HG02943 (cell line): ENCODE data around the gene CCDC182.

Experiments
- ATAC-seq: cut with Tn5 transposase; IDR thresholded peaks from one replicate; pipeline ENCODE4 v1.9.1; 2021; ENCODE audit warnings: mild to moderate bottlenecking, low read depth, moderate library complexity; ENCODE audit not compliant: unreplicated experiment

Gene CCDC182

DNA sequence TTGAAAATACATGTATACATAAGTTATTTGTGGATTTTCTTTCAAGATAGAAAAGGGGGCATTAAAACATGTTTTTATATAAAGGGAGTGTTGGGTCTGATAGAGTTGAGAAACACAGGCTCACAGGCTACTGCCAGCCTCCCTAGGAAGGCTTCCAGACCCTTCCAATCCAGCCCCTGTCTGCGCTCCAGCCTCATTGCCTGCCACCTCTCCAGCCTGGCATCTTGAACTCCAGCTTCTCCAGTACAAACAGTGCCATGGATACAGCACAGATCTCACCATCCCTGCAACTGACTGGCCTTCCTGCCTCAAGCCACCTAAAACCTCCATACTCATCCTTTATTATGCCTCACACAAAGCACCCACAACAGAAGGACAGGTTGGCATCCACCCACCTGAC is 40.7 kb downstream of the CCDC182 start:
- no peak for ATAC-seq

DNA sequence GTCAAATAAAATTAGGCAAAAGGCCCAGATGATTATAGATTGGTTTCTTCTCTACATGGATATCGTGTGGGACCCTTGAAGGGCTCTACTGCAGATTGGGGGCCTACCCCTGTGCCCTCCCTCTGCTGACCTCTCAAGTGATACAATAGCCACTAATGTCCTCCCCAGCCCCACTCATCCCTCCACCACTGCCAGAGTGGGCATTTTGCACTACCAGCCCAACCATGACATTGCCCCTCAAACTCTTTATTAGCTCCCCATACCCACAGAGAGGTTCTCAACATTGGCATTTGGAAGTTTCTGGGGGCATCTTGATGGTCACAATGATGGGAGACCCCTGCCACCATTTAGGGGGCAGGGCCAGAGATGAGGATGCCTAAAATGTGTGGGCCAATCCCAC is 41.8 kb downstream of the CCDC182 start:
- no peak for ATAC-seq

DNA sequence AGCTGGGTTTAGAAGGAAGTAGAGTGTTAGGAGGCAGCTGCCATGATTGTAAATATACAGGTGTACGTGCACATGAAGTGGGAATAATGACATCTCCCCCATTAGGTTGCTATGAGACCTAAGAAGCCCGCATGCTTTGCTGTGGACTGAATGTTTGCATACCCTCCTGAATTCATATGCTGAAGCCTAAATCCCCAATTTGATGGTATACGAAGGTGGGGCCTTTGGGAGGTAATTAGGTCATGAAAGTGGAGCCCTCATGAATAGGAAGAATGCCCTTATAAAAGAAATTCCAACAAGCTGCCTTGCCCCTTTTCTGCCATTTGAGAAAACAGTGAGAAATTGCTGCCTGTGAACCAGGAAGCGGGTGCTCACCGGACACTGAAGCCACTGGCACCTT is 44.0 kb downstream of the CCDC182 start:
- ATAC-seq, result no peak

DNA sequence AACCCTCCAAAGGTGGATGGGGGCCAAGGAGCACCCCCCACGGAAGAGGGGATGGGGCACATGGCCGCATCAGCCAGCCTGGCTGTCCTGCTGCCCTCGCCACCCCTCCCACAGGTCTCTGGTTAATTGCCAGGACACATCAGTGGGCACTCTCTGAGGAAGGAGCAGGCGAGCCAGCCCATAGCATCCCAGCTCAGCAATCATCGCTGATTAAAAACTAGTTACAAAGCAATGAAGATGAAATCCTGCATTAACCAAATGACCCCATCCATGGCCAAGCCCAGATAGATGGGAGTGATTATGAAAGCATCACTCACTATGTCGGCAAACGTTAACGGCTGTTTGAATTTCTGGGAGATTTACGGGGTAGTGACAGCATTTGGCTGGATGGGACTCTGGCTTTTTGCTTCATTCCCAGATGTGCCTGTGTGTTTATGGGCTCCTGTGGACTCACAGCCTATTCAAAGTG is 45.3 kb downstream of the CCDC182 start:
- ATAC-seq, result no peak

- ATAC-seq, result no peak
Observed at GRCh38 chr17:57697891-57698711, 47.0 kb downstream of the CCDC182 start.

DNA sequence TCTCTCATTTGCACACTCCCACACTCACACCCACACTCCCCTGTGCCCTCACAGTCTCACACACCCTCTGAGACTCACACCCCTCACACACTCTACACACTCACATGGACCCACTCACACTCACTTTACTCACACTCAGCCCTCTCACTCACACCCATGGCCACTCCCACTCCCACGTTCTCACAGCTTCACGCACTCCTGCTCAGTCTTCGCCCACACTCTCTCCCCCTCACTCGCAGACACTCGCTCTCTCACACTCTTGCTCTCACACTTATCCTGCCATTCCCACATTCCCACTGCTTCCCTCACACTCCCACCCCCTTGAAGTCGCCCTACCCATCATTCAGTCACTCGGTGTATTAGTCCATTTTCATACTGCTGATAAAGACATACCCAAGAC is 47.9 kb downstream of the CCDC182 start:
- no peak for ATAC-seq

DNA sequence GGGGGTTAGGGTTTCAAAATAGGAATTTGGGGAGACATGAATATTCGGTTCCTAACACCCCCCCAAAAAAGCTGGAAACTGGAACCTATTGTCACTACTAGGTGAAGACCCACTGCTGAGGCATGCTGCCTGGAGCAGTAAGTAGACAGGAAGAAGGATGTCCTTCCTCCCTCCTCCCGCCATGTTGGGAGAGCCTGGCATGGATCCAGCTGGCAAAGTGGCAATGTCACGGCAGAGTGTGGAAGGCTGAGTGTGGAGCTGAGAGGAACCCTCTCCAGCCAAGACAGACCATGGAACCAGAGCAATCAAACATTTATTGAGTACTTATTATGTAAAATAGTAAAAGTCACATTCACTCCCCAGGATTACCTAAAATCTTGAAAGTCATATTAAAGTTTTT is 49.0 kb downstream of the CCDC182 start:
- no peak for ATAC-seq
